Upper lobe of left lung (tissue), 4 donors: ENCODE results near the gene LLGL1.

ENCODE experiments used
- POLR2A ChIP-seq, 4 donors: fragments of 450-650 bp; IDR thresholded peaks; one replicate each; pipeline ENCODE4 v1.5.1; 2016 to 2017; ENCODE audit warnings: antibody characterized with exemption in 4 of 4, mild to moderate bottlenecking in 2 of 4
- TF ChIP-seq, protein P1 (sequence below), 6 experiments: fragments of 450-650 bp in 4 of 6; fragments of 200-600 bp in 2 of 6; sonication (generic) in 2 of 6; IDR thresholded peaks; one replicate each; pipeline ENCODE4 v1.5.1; 2016 to 2019; ENCODE audit warnings: antibody characterized with exemption in 6 of 6

DNA sequence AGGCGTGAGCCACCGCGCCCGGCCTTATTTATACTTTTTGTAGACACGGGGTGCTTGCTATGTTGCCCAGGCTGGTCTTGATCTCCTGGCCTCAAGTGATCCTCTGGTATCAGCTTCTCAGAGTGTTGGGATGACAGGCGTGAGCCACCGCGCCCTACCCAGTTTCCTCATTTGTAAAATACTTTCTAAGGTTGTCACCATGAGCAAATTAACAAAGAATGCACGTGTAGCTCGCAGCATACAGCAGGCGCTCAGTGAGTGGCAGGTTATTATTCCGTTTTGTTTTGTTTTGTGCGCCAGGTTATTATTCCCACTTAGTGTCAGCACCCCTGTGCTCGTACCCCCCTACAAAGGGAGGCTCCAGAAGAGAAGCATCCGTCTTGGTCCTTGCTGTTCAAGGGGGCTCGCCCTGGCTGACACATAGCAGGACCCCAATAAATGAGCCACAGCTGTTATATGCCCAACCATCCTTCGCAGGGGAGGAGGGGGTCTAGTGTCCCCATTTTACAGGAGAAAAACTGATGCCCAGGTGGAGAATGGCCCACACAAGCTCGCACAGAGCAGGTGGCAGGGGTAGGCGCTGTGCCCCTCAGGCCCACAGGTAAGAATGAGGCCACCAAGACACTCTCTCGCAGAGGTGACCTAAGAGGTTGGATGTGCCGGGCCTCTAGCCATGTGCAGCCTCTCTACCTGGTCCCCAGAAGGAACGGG is 34.3 kb downstream of the LLGL1 start:
- TF ChIP-seq, protein P1, sequence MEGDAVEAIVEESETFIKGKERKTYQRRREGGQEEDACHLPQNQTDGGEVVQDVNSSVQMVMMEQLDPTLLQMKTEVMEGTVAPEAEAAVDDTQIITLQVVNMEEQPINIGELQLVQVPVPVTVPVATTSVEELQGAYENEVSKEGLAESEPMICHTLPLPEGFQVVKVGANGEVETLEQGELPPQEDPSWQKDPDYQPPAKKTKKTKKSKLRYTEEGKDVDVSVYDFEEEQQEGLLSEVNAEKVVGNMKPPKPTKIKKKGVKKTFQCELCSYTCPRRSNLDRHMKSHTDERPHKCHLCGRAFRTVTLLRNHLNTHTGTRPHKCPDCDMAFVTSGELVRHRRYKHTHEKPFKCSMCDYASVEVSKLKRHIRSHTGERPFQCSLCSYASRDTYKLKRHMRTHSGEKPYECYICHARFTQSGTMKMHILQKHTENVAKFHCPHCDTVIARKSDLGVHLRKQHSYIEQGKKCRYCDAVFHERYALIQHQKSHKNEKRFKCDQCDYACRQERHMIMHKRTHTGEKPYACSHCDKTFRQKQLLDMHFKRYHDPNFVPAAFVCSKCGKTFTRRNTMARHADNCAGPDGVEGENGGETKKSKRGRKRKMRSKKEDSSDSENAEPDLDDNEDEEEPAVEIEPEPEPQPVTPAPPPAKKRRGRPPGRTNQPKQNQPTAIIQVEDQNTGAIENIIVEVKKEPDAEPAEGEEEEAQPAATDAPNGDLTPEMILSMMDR (IDR thresholded peaks at IDR 0.05), result no peak
- no peak for TF ChIP-seq POLR2A (IDR thresholded peaks at IDR 0.05)
